Activated CD8-positive, alpha-beta memory T cell treated with anti-CD3 and anti-CD28 coated beads for 24 hours (primary cell): ENCODE data around the gene MTFP1.
"Not testable (repeated sequence)": the region's sequence is repeated elsewhere in the genome, so short reads cannot be mapped to it uniquely, and the experiment has no call there.

Experiments used
- DNase-seq: peaks from one replicate; pipeline ENCODE4 v3.0.0-alpha.2; 2020

Gene MTFP1

DNA sequence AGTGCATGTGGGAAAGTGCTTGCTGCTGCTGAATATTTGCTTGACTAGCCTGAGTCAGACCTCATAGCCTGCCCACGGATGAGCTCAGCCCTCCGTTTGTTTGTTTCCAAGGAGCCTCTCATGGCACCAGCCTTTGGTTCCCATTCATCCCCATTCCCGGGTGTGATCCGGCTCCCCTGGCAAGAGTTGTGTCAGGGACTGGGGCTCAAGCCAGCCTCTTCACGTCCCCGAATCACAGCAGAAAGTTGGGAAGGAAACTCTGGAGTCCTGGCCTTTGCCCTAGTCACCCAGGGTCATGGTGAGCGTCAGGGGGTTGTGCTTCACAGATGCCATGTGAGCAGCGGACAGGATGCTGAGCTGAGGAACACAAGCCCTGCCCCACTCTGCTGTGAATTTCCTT, 32.4 kb downstream of the MTFP1 start:
- DNase-seq: no peak

DNA sequence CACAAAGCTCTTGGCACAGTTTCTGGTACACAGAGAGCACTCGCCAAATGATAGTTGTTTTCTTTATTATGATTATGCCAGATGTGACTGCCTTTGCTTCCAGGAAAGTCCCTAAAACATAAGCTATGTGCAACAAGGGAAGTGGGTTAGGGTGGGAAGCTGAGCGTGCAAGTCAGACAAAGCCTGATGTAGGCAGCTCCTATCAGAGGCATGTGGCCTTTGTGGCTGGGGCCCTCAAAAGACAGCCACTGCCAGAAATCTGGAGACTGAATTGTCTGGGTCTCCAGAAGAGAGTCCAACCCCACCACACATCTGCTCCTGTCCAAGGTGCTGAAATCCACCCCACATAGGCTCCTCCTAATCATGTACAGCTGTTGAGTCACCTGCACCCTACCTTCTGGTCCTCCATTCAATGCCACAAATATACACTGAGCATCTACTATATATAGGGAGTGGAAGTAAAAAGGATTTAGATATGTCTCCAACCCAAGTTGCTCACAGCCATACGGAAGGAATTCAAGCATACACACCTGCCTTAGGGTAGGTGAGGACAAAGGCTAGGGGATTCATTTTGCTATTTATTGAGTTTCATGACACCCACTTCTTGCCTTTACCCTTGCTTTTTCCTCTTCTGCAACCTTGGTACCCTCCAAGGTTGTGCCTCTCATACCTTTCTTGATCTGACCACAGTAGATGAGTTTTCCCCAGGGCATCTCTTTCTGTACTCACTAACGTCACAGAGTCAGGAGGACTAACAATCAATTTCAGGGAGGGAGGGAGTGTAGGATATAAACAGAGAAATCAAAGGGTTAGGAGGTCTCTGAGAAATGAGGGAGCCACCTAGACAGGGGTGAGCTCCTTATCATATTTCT, 33.8 kb downstream of the MTFP1 start:
- DNase-seq: no peak

DNA sequence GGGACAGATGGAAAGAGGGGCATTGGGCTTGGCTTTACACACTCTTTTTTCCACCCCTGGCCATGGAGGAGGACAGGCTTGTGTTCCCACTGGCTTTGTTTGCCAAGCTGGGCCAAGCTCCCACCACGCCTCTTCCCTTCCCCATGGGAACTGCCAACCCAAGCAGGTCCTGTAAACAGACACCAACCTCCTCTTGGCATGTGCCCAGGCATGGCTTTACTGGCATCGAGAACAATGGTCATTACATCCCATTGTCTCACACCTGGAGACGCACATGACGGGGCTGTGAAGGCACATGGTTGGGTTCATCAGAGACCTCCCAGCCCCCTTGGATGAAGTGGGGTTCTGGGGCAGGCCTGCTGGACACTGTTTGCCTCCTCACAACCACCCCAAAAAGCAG, 34.6 kb downstream of the MTFP1 start:
- DNase-seq: no peak

DNA sequence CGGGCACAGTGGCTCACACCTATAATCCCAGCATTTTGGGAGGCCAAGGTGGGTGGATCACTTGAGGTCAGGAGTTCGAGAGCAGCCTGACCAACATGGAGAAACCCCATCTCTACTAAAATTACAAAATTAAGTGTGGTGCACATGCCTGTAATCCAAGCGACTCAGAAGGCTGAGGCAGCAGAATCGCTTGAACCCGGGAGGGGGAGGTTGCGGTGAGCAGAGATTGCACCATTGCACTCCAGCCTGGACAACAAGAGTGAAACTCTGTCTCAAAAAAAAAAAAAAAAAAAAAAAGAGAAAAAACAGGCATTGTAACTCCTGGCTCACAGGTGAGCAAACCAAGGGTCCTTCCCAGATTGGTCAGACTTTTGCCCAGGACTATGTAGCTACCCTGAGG, 35.0 kb downstream of the MTFP1 start:
- DNase-seq: not testable (repeated sequence)

DNA sequence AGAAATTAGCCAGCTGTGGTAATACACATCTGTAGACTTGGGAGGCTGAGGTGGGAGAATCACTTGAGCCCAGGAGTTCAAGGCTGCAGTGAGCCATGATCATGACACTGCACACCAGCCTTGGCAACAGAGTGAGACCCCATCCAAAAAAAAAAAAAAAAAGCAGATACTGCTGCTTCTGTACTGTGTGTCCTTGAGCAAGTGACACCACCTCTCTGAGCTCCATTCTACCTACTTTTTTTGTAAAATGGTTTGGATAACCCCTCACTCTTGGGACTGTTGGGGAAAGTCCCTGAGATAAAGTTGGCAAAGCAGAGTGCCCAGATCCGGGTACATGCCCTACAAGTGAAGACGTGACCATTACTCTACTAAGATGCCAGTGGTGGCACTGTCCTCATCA, 43.6 kb downstream of the MTFP1 start:
- DNase-seq: no peak

DNA sequence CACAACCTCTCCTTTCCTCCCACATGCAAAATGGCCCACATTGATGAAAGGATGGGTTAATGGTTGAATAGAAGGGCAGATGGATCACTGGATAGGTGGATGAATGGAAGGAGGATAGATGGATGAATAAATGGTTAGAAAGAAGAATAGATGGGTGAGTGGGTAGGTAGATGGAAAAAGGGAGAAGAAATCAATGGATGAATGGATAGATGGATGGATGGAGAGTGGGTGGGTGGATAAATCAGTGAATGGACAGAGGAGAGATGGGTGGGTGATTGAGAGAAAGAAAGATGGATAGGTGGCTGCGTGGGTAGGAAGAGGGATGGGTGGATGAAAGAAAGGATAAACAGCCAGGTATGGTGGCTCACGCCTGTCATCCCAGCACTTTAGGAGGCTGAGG, 45.1 kb downstream of the MTFP1 start:
- no peak for DNase-seq

DNA sequence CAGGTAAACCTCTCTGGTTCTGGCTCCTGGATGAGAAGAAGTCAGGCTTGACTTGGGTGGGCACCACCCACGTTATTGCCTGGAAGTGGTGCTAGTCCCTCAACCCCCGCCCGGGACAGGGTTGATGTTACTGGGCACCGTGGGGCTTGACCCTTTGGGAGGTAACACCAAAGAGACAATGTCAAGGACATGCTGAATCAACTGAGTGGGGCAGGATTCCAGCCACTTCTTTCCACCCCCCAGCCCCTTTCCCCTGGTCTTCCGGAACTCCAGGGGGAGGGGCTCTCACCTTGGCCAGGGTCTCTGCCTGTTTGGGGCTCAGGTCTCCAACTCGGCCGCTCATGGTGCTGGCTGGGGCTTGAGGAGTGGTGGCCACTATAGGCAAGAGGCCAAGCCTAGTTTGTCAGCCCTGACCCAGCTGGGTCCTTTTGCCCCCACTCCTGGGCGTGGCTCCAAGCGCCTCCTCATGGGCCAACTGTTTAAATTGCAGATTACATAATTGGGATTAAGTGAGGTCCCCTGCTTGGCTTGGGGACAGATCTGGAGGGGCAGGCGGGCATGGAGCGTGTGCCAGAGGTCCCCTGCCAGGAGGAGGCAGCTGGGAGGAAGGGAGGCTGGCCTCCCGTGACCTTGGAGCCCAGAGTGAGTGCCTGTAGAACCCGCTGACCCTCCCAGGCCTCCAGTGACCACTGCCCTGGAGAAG, 46.2 kb downstream of the MTFP1 start, which contains the start of gene SEC14L3:
Gene SEC14L3 (minus strand): TSS at position 402 of the 703 bp plus-strand sequence. CDS start 59 bp downstream, at position 343.
- no peak for DNase-seq

DNA sequence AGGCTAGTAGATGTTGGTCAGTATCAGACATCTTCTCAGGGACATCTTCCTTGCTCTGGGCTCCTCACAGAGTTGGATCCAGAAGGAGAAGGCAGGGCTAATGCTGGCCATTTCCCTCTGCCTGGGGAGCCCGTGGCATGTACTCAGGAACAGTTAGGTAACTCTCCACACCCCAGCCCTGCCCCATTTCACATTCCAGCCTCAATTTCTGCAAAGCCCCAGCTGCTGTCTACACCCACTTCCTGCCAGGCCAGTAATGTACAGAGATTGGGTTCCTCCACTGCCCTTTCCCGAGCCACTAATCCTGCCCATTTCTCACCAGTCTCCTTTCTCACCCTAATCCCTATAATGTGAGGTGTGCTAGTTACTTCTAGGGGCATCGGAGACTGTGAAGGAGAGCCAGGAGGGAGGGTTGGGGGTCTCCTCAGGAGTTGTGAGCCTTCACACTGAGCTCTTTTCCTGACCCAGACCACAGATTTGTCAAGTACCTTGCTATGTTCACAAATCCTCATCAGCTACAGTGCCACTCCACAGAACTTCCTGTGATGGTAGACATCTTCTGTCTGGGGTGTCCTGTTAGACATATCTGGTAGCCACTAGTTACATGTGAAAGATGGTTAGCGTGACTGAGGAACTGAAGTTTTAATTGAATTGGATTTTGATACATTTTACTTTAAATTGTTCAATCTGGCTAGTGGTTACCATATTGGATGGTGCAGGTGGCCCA, 47.6 kb downstream of the MTFP1 start:
- DNase-seq: no peak

DNA sequence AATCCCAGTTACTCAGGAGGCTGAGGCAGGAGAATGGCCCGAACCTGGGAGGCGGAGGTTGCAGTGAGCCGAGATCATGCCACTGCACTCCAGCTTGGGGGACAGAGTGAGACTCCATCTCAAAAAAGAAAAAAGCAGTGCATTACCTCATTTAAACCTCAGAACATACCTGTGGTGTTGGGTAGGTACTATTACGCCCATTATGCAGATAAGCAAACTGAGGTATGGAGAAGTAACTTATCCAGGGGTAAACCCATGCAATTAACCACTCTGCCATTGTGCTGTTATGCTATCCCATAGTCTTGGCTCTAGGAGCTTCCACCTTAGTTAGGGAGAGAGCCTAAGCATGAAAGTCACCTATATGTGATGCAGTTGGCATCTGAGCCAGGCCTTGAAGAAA, 48.6 kb downstream of the MTFP1 start:
- no peak for DNase-seq

DNA sequence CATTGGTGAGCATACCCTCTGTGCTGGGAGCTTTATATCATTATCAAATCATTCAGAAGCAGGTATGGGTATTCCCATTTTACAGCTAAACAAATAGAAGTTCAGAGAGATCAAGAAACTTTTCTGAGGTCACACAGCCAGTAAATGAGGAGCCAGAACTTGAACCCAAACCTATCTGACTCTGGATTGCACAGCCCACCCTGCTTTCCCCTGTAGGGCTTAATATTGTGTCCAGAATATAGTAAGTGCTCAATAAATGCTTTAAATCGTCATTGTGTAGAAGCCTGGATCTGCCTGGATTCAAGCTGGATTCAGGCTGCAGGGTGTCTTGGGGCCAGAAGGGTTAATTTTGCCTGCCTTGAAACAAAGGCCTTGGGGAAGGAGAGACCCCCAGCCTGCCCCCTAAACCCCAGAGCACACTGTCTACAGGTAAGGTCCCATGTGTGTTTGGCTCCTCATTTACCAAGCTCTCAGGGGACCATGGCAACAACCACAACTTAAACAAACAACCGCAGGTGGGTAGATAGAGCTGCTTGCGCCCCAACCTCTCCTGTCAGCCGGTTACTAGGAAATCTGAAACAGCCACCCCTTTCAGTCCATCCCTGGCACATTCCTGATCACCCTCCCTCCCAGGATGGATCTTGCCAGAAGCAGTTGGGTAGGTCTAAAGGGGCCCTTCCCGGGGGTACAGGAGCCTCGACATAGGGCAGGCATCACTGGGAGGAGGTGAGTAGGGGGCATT, 49.3 kb downstream of the MTFP1 start:
- DNase-seq: no peak
